Transverse colon (tissue), 3 donors: ENCODE measurements around the gene OR8B2.

Experiments used
- POLR2A ChIP-seq: fragments of 450-650 bp; IDR thresholded peaks from one replicate; pipeline ENCODE4 v1.6.1; 2016; ENCODE audit warnings: antibody characterized with exemption, mild to moderate bottlenecking, moderate library complexity
- TF ChIP-seq, protein P1 (sequence below), 5 experiments: fragments of 200-600 bp in 3 of 5; fragments of 450-650 bp in 2 of 5; sonication (generic) in 3 of 5; IDR thresholded peaks; 1 replicate in 2 of 5; 2 replicates in 3 of 5; pipeline ENCODE4 v1.5.1; 2016 to 2017; ENCODE audit warnings: antibody characterized with exemption in 5 of 5, inconsistent platforms in 3 of 5, mild to moderate bottlenecking in 2 of 5, moderate library complexity in 1 of 5

DNA sequence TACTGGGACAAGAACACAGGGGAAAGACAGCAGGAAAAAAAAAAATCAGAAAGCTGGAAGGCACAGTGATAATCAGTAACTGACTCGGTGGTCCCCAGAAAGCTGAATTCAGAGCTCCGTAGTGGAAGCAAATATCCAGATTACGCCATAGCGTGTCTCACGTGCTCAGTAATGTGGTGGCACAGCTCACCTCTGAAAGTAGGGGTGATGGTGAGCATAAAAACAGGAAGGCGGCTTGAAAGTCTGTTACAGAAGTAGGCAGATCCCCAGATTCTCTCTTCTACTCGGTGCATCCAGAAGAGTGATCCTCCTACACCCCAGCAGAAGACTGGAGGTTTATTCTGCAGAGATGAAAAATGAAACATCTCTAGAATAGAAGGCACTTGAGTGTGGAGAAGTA is 25.6 kb upstream of the OR8B2 start:
- TF ChIP-seq POLR2A: no peak
- TF ChIP-seq, protein P1, sequence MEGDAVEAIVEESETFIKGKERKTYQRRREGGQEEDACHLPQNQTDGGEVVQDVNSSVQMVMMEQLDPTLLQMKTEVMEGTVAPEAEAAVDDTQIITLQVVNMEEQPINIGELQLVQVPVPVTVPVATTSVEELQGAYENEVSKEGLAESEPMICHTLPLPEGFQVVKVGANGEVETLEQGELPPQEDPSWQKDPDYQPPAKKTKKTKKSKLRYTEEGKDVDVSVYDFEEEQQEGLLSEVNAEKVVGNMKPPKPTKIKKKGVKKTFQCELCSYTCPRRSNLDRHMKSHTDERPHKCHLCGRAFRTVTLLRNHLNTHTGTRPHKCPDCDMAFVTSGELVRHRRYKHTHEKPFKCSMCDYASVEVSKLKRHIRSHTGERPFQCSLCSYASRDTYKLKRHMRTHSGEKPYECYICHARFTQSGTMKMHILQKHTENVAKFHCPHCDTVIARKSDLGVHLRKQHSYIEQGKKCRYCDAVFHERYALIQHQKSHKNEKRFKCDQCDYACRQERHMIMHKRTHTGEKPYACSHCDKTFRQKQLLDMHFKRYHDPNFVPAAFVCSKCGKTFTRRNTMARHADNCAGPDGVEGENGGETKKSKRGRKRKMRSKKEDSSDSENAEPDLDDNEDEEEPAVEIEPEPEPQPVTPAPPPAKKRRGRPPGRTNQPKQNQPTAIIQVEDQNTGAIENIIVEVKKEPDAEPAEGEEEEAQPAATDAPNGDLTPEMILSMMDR (IDR thresholded peaks at IDR 0.05): no peak
